Raji (cell line): Measurements from ENCODE around the gene BCL6.

ENCODE experiments used
- POLR2A ChIP-seq: IDR thresholded peaks from 2 replicates; pipeline ENCODE4 v1.6.1; 2011; ENCODE audit warnings: low read depth, low read length, control low read depth; ENCODE audit not compliant: insufficient read depth

BCL6 gene

GRCh38 chr3:187718802-187719201, 26.5 kb downstream of the BCL6 start:
- no peak for TF ChIP-seq POLR2A

GRCh38 chr3:187717572-187717971, 27.7 kb downstream of the BCL6 start:
- no peak for TF ChIP-seq POLR2A

DNA sequence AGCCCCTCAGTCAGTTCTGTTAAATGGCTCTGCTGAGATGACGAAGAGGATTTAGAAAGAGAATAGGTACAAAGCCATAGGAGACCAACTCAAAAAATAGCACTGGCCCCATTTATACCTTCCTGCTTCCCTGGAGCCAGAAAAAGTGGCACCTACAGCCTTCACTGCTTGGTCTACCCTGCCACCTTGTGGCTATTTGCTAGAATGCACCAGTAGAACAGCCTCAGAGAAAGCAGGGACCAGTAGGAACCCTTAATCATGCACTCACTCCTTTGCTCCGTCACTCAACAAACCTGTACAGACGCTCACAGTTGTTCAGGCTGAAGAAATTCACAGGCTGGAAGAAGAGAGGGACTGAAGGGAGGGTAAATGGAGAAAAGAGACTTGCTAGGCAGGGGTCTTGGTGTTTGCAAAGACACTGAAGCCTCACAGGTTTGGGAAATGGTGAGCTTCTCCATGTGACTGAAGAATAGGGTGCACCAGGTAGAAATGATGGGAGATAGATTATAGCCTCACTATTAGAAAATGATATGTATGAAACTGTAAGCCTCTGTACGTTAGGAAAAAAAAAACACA, 30.8 kb downstream of the BCL6 start:
- no peak for TF ChIP-seq POLR2A

DNA sequence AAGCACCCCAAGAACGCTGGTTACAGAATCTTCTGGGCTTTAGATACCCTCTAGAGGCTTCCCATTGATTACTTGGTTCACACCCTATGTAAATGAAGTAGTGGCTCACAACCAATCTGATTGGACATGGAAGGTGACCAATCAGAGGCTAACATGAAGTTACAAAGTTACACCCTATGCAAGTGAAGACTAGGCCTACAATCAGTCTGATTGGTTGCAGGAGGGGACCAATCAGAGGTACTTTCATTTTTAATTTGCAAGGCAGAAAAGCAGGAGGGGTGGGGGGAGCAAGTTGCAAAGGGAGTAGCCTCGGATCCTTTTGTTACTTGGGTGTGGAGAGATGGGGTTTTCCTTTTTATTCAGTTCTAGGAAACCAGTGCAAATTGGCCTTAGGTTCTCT, 31.8 kb downstream of the BCL6 start:
- TF ChIP-seq POLR2A, result no peak

DNA sequence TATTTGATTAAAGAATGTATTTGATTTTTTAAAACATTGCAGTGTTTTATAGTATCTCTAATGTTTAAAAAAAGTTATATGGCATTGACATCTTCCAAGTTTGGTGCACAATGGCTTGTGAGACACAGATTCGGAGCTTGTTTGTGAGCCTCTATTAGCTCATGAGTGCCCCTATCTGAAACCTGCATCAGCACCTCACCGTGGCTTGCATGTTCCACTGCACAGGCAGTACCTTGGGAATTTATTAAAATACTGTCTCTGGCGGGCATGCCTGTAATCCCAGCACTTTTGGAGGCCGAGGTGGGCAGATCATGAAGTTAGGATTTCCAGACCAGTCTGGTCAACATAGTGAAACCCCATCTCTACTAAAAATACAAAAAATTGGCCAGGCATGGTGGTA, 36.1 kb downstream of the BCL6 start:
- TF ChIP-seq POLR2A, result no peak

DNA sequence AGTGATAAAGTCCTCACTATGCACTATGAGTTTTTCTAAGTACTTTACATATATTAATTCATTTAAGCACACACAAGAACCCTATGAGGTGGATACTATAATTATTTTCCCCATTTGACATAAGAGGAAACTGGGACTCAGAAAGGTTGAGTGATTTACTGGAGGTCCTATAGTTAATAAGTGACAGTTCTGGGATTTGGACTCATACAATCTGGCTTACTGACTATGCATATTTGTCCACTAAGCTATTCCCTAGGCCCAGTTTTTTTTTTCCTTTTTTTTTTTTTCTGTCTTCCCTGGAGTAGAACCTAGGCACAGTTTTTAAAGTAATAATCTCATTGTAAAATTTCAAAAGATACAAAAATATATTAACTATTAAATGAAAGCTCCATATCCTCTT, 36.6 kb downstream of the BCL6 start:
- TF ChIP-seq POLR2A, result no peak

DNA sequence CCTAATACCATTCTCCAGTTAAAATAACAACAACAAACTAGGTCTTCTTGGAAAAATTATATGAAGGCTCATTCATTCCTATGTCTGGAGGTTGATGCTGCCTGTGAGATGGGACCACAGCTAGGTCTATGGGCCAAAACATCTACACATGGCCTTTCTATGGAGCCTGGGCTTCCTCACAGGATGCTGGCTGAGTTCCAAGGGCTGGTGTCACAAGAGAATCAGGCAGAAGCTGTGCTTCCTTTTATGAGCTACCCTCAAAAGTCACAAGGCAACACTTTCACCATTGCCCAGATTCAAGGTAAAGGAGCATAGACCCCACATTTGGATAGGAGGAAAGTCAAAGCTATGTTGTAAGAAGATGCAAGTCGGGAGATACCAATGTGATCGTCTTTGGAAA, 38.3 kb downstream of the BCL6 start:
- TF ChIP-seq POLR2A, result no peak

GRCh38 chr3:187705164-187705563, 40.1 kb downstream of the BCL6 start:
- TF ChIP-seq POLR2A, result no peak

GRCh38 chr3:187702507-187703033, 42.7 kb downstream of the BCL6 start, which contains the start of gene RTP2:
Gene RTP2 (minus strand): TSS chr3:187702557. CDS start chr3:187702128, 429 bp downstream.
- no peak for TF ChIP-seq POLR2A

DNA sequence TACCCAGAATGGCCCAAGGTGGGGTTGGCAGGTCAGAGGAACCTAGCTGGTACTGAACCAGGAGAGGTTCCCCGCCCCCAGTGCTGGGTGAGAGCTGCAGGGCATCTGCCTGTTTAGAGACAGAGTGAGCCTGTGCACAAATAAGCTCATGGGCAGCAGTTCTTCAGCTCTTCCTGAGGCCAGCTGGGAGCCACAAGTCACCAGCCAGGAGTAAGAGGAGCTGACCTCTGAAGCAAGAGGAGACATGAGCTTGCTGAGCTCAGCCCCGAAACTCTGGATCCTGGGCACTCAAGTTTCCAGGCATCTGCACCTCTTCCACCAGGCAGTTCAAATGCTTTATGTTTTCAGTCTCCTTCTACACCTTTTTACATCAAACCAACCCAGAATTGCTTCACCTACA, 45.0 kb downstream of the BCL6 start:
- no peak for TF ChIP-seq POLR2A

DNA sequence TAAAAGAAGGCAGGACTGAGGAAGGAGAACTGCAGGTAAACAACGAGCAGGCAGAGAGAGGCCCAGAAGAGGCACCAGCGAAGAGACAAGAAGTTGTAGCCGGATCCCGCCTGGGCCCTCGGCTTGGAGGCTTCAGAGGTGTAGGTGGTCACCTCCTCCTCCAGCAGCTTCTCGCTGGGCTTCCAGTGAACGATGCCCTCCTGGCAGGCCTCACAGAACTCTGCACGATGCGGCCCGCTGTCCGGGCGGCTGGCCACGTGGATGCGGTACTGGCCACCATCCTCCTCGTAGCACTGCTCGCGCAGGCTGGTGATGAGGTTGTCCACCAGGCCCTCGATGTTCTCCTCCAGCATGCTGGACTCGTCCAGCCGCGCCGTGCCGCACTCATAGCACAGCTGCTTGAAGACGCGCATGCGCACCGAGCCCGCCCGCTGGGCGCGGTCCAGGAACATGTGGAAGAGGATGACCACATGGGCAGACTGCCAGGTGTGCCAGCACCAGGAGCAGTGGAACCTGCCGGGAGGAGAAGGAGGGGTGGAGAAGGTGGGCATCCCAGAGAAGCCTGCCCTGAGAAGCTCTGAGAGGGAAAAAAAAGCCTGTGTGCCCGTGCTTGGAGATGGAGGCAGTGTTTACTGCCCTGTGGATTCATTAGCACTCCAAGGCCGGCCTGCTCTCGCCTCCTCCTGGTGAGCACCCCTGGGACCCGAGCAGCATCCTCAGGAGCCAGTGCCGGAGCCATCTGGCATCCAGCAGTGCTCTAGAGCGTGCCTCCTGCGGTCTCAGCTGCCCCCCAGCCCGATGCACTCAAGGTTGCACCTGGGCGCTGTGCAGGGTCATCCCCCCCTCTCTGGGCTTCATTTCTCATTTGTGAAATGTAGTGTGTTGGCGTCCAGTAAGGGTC, 46.5 kb downstream of the BCL6 start:
- no peak for TF ChIP-seq POLR2A

GRCh38 chr3:187696021-187696420, 49.2 kb downstream of the BCL6 start:
- TF ChIP-seq POLR2A, result no peak

DNA sequence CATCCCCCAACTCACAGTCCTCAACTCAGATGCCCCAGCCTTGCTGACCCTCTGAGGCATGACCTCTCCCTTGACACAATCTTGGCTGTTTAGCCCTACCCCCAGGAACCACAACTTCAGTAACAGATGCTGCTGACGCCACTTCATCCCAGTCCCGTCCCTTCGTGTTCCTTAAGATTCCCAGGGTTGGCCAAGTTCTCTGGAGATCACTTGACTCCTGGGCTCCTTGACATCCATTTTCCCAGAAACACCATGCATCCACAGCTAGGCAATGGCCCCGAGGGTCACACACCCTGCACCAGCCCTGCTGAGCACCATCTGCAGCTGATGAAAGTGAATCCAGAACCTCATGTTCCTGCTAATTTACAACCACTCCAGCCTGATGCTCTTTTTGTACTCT, 49.8 kb downstream of the BCL6 start:
- no peak for TF ChIP-seq POLR2A

DNA sequence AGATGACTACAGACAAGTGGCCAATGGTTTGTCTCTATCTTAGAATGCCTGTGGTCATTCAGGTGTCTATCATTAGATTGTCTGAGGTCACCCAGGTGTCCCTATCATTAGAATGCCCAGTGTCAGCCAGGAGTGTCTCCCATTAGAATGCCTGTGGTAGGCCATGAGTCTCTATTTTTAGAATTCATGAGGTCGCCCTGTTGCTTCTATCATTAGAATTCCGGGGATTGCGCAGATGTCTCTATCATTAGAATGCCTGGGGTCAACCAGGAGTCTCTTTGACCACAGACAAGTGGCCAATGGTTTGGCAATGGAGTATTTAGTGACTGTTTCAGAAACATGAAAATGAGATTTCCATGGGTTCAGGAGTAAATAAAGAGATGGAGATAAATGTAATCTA, 50.5 kb downstream of the BCL6 start:
- no peak for TF ChIP-seq POLR2A

DNA sequence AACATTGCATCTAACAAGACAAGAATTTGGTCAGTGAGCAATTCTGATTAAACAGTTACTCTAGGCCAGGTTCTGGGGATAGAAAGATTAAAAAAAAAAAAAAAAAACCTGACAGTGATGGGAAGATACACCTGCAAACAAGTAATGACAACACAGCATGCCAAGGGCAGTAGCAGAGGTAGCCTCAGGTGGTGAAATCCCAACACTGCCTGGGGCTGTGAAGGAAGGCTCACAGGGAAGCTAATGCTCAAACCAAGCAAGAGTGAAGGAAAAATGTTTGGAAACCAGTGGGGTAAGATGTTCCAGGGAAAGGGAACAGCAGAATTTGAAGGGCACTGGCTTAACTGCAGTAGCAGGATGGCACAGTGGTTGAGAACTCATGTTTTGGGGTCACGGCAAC, 51.8 kb downstream of the BCL6 start:
- no peak for TF ChIP-seq POLR2A

- TF ChIP-seq POLR2A, result no peak
Observed at GRCh38 chr3:187689984-187690383, 55.3 kb downstream of the BCL6 start.
